Thyroid gland (tissue), 4 donors: ENCODE data around the gene OR5AP2.

ENCODE experiments used
- POLR2A ChIP-seq, 2 donors: fragments of 450-650 bp; IDR thresholded peaks; one replicate each; pipeline ENCODE4 v1.6.1; 2017; ENCODE audit warnings: antibody characterized with exemption in 2 of 2, mild to moderate bottlenecking in 2 of 2, moderate library complexity in 1 of 2
- TF ChIP-seq, protein P1 (sequence below), 6 experiments: fragments of 200-600 bp in 3 of 6; fragments of 450-650 bp in 3 of 6; sonication (generic) in 3 of 6; IDR thresholded peaks; one replicate each; pipeline ENCODE4 v1.5.1; 2016 to 2019; ENCODE audit warnings: antibody characterized with exemption in 6 of 6, mild to moderate bottlenecking in 2 of 6, inconsistent platforms in 1 of 6, moderate library complexity in 1 of 6

DNA sequence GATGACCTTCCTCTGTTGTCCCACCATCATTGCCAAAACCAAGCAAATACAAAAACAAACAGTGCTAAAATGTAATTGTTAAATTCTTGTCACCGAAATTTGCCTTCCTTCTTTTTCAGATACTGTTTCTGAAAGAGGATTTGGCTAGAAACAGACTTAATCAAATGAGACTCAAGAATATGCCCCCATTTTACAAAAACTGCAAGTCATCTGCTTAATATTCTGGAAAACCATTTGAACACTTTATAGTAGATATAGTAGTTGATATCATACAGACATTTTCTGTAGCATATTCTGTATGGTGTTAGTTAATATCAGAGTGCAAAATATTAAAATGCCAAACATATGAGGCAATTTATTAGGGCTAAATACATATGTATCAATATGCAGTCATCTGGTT, 31.1 kb downstream of the OR5AP2 start:
- TF ChIP-seq, protein P1, sequence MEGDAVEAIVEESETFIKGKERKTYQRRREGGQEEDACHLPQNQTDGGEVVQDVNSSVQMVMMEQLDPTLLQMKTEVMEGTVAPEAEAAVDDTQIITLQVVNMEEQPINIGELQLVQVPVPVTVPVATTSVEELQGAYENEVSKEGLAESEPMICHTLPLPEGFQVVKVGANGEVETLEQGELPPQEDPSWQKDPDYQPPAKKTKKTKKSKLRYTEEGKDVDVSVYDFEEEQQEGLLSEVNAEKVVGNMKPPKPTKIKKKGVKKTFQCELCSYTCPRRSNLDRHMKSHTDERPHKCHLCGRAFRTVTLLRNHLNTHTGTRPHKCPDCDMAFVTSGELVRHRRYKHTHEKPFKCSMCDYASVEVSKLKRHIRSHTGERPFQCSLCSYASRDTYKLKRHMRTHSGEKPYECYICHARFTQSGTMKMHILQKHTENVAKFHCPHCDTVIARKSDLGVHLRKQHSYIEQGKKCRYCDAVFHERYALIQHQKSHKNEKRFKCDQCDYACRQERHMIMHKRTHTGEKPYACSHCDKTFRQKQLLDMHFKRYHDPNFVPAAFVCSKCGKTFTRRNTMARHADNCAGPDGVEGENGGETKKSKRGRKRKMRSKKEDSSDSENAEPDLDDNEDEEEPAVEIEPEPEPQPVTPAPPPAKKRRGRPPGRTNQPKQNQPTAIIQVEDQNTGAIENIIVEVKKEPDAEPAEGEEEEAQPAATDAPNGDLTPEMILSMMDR (IDR thresholded peaks at IDR 0.05): no peak
- TF ChIP-seq POLR2A (IDR thresholded peaks at IDR 0.05): no peak
